ENCODE data around the gene TMEM233.

DNA sequence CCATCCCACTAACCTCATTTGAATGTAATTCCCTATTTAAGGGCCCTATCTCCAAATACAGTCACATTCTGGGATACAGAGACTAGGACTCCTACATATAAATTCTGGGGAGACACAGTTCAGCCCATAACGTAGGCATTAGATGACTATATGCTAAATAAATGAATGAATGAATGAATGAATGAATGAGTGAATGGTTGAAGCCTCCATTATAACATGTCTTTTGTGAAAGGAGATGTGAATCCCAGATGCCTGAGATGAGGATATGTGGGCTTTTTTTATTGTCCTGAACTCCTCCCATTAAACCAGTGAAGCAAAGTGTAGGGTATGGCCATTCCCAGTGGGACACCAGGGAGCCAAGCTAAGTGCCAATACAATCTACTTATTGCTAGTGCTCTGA is 20.5 kb upstream of the TMEM233 start:
- TF ChIP-seq RAD21 (conservative IDR thresholded peaks at IDR 0.05) (no peak), EZH2 (IDR thresholded peaks at IDR 0.05; ENCODE audit: borderline replicate concordance, insufficient read depth, low read length, poor library complexity, severe bottlenecking) (no peak)
- TF ChIP-seq, protein P1, sequence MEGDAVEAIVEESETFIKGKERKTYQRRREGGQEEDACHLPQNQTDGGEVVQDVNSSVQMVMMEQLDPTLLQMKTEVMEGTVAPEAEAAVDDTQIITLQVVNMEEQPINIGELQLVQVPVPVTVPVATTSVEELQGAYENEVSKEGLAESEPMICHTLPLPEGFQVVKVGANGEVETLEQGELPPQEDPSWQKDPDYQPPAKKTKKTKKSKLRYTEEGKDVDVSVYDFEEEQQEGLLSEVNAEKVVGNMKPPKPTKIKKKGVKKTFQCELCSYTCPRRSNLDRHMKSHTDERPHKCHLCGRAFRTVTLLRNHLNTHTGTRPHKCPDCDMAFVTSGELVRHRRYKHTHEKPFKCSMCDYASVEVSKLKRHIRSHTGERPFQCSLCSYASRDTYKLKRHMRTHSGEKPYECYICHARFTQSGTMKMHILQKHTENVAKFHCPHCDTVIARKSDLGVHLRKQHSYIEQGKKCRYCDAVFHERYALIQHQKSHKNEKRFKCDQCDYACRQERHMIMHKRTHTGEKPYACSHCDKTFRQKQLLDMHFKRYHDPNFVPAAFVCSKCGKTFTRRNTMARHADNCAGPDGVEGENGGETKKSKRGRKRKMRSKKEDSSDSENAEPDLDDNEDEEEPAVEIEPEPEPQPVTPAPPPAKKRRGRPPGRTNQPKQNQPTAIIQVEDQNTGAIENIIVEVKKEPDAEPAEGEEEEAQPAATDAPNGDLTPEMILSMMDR (IDR thresholded peaks at IDR 0.05; ENCODE audit: poor library complexity, severe bottlenecking): no peak
